HCT116 (cell line): ENCODE measurements around the gene TTC1.

Experiments
- EZH2 ChIP-seq: fragments of 200-600 bp; sonication (generic); IDR thresholded peaks from 2 replicates; pipeline ENCODE4 v1.6.1; 2017; ENCODE audit warnings: antibody characterized with exemption, mixed run types
- EZH2phosphoT487 ChIP-seq: fragments of 200-600 bp; IDR thresholded peaks from 2 replicates; pipeline ENCODE4 v1.6.1; 2018; ENCODE audit warnings: antibody characterized with exemption, borderline replicate concordance
- FOSL1 ChIP-seq: IDR thresholded peaks from 2 replicates; pipeline ENCODE4 v1.6.1; 2012; ENCODE audit warnings: low read depth
- POLR2A ChIP-seq: IDR thresholded peaks from 2 replicates; pipeline ENCODE4 v1.7.0; 2011; ENCODE audit warnings: borderline replicate concordance; ENCODE audit not compliant: insufficient read depth, insufficient read length; ENCODE audit errors: extremely low read depth
- SIN3A ChIP-seq: IDR thresholded peaks from 2 replicates; pipeline ENCODE4 v1.6.1; 2012; ENCODE audit warnings: low read depth
- TF ChIP-seq, protein P1 (sequence below), 3 experiments: fragments of 200-600 bp in 1 of 3; sonication (generic) in 1 of 3; IDR thresholded peaks in 2 of 3; conservative IDR thresholded peaks in 1 of 3; 2 replicates each; pipeline ENCODE4 v1.5.1; 2012 to 2017; ENCODE audit warnings: low read depth in 2 of 3, low read length in 2 of 3, antibody characterized with exemption in 1 of 3, borderline replicate concordance in 1 of 3, control low read depth in 1 of 3, mild to moderate bottlenecking in 1 of 3, mixed read lengths in 1 of 3, mixed run types in 1 of 3, moderate library complexity in 1 of 3; ENCODE audit not compliant: insufficient read depth in 1 of 3

DNA sequence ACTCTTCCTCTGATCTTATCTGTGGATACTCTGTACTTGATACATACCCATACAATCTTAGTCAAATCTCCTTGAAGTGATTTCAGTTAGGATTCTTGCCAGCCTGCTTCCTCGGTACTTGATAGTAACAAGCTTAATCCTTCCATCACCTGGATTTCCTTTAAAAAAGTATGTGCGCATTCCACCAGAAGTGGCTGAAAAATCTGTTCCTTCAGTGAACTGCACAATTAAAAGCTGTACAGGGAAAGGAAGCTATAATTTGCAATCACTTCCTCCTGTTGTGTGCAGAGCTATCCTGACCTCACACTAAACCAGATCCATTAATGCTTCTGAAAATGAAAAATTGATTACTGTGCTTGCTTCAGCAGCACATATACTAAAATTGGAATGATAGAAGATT lies 63.0 kb downstream of the TTC1 start:
- TF ChIP-seq POLR2A (no peak), EZH2 (no peak), SIN3A (no peak), EZH2phosphoT487 (no peak), FOSL1 (no peak)
- TF ChIP-seq, protein P1, sequence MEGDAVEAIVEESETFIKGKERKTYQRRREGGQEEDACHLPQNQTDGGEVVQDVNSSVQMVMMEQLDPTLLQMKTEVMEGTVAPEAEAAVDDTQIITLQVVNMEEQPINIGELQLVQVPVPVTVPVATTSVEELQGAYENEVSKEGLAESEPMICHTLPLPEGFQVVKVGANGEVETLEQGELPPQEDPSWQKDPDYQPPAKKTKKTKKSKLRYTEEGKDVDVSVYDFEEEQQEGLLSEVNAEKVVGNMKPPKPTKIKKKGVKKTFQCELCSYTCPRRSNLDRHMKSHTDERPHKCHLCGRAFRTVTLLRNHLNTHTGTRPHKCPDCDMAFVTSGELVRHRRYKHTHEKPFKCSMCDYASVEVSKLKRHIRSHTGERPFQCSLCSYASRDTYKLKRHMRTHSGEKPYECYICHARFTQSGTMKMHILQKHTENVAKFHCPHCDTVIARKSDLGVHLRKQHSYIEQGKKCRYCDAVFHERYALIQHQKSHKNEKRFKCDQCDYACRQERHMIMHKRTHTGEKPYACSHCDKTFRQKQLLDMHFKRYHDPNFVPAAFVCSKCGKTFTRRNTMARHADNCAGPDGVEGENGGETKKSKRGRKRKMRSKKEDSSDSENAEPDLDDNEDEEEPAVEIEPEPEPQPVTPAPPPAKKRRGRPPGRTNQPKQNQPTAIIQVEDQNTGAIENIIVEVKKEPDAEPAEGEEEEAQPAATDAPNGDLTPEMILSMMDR (IDR thresholded peaks at IDR 0.05 in 2 of 3, conservative IDR thresholded peaks at IDR 0.05 in 1 of 3; ENCODE audit: borderline replicate concordance in 1 of 3, insufficient read depth in 1 of 3, low read depth in 2 of 3, low read length in 2 of 3): no peak
